ENCODE data around the gene ESPN.
"Not testable (repeated sequence)": the region's sequence is repeated elsewhere in the genome, so short reads cannot be mapped to it uniquely, and the experiment has no call there.

Gene ESPN

GRCh38 chr1:6450005-6450450, 25.5 kb downstream of the ESPN start:
- DNase-seq (no peak), ATAC-seq (ENCODE audit: insufficient read depth, low read depth) (0 out of 3 replicates have a peak, but pooled peaks have one; percentile 22)
- H3K36me3 ChIP-seq (ENCODE audit: insufficient read depth, low read length): no peaks in the 10 kb centered on the region
- no peaks in the 10 kb centered on the region for H3K79me2 ChIP-seq (ENCODE audit: insufficient read depth, low read length)
- H3K4me1 ChIP-seq (ENCODE audit: insufficient read depth, low read length): no peaks in the 10 kb centered on the region
- no peak overlapping the region for H3K4me2 ChIP-seq (ENCODE audit: insufficient read depth, low read length)
- H3K9me3 ChIP-seq (ENCODE audit: insufficient read depth, low read length, severe bottlenecking): no peaks in the 10 kb centered on the region
- TF ChIP-seq CTCF (IDR thresholded peaks at IDR 0.05; ENCODE audit: borderline replicate concordance, extremely low read depth, low read length, poor library complexity, severe bottlenecking): no peak
- TF ChIP-seq EZH2 (IDR thresholded peaks at IDR 0.05; ENCODE audit: borderline replicate concordance, low read depth, low read length, severe bottlenecking): no peak
- no peak overlapping the region for H3K4me3 ChIP-seq (ENCODE audit: low read depth in 1 of 2, low read length in 2 of 2)
- no peak overlapping the region for H2AFZ ChIP-seq (ENCODE audit: low read depth, low read length)
- no peak overlapping the region for H3K27ac ChIP-seq (ENCODE audit: low read length)
- H4K20me1 ChIP-seq (ENCODE audit: insufficient read depth, low read length): no peaks in the 10 kb centered on the region
- H3K9ac ChIP-seq (ENCODE audit: low read depth, low read length): no peak overlapping the region
- H3K27me3 ChIP-seq (ENCODE audit: insufficient read depth, low read length, poor library complexity): peaks cover 7% of the 10 kb centered on the region

GRCh38 chr1:6450486-6450885, 25.9 kb downstream of the ESPN start:
- H3K4me3 ChIP-seq (ENCODE audit: low read depth in 1 of 2, low read length in 2 of 2); H3K9me3 ChIP-seq (ENCODE audit: insufficient read depth, low read length, severe bottlenecking); H3K79me2 ChIP-seq (ENCODE audit: insufficient read depth, low read length); H3K4me1 ChIP-seq (ENCODE audit: insufficient read depth, low read length); H3K9ac ChIP-seq (ENCODE audit: low read depth, low read length); DNase-seq; ATAC-seq (ENCODE audit: insufficient read depth, low read depth); H3K27me3 ChIP-seq (ENCODE audit: insufficient read depth, low read length, poor library complexity); H2AFZ ChIP-seq (ENCODE audit: low read depth, low read length); H3K36me3 ChIP-seq (ENCODE audit: insufficient read depth, low read length); H4K20me1 ChIP-seq (ENCODE audit: insufficient read depth, low read length); H3K4me2 ChIP-seq (ENCODE audit: insufficient read depth, low read length); H3K27ac ChIP-seq (ENCODE audit: low read length): not testable (repeated sequence)

- H3K27me3 ChIP-seq (ENCODE audit: insufficient read depth, low read length, poor library complexity): peaks cover 7% of the 10 kb centered on the region
- no peak for ATAC-seq (ENCODE audit: insufficient read depth, low read depth)
- no peaks in the 10 kb centered on the region for H3K4me1 ChIP-seq (ENCODE audit: insufficient read depth, low read length)
Measured at GRCh38 chr1:6450943-6451373, 26.4 kb downstream of the ESPN start.

GRCh38 chr1:6453895-6454855, 29.6 kb downstream of the ESPN start:
- H3K27ac ChIP-seq (ENCODE audit: low read length); DNase-seq: not testable (repeated sequence)

More at GRCh38 chr1:6450943-6451373, 26.4 kb downstream of the ESPN start:
- Histone ChIP-seq H3K9me3 (ENCODE audit: insufficient read depth, low read length, severe bottlenecking) (no peaks in the 10 kb centered on the region), H3K4me2 (ENCODE audit: insufficient read depth, low read length) (no peak overlapping the region), H3K27ac (ENCODE audit: low read length) (no peak overlapping the region), H3K36me3 (ENCODE audit: insufficient read depth, low read length) (no peaks in the 10 kb centered on the region), H3K79me2 (ENCODE audit: insufficient read depth, low read length) (no peaks in the 10 kb centered on the region), H3K4me3 (ENCODE audit: low read depth in 1 of 2, low read length in 2 of 2) (no peak overlapping the region), H4K20me1 (ENCODE audit: insufficient read depth, low read length) (no peaks in the 10 kb centered on the region), H2AFZ (ENCODE audit: low read depth, low read length) (no peak overlapping the region), H3K9ac (ENCODE audit: low read depth, low read length) (no peak overlapping the region)
- TF ChIP-seq EZH2 (IDR thresholded peaks at IDR 0.05; ENCODE audit: borderline replicate concordance, low read depth, low read length, severe bottlenecking): no peak
- DNase-seq: no peak

More at GRCh38 chr1:6453895-6454855, 29.6 kb downstream of the ESPN start:
- not testable (repeated sequence) for H3K4me2 ChIP-seq (ENCODE audit: insufficient read depth, low read length); H3K79me2 ChIP-seq (ENCODE audit: insufficient read depth, low read length); H3K9me3 ChIP-seq (ENCODE audit: insufficient read depth, low read length, severe bottlenecking); H3K4me1 ChIP-seq (ENCODE audit: insufficient read depth, low read length); H3K36me3 ChIP-seq (ENCODE audit: insufficient read depth, low read length); H4K20me1 ChIP-seq (ENCODE audit: insufficient read depth, low read length); H2AFZ ChIP-seq (ENCODE audit: low read depth, low read length); H3K27me3 ChIP-seq (ENCODE audit: insufficient read depth, low read length, poor library complexity); H3K9ac ChIP-seq (ENCODE audit: low read depth, low read length); H3K4me3 ChIP-seq (ENCODE audit: low read depth in 1 of 2, low read length in 2 of 2); ATAC-seq (ENCODE audit: insufficient read depth, low read depth)
